Ectodermal cell (in vitro differentiated cells): ENCODE data around the gene TGFBR3L.
A peak's percentile ranks its signal among the peaks of the same experiment; 100 is the strongest.

Source experiments
- H3K27ac ChIP-seq: 2 replicates; pipeline ENCODE4 v1.7.0; 2013; ENCODE audit warnings: mild to moderate bottlenecking, low read depth, low read length; ENCODE audit not compliant: insufficient read depth, poor library complexity, severe bottlenecking
- H3K27me3 ChIP-seq: 2 replicates; pipeline ENCODE4 v1.7.0; 2013; ENCODE audit warnings: mild to moderate bottlenecking, low read length; ENCODE audit not compliant: insufficient read depth, control insufficient read depth, poor library complexity, severe bottlenecking
- H3K36me3 ChIP-seq: one replicate; pipeline ENCODE4 v1.7.0; 2013; ENCODE audit warnings: low read length; ENCODE audit not compliant: control insufficient read depth, insufficient read depth
- H3K4me1 ChIP-seq: one replicate; pipeline ENCODE4 v1.7.0; 2013; ENCODE audit warnings: low read length; ENCODE audit not compliant: control insufficient read depth, insufficient read depth
- H3K4me3 ChIP-seq: 2 replicates; pipeline ENCODE4 v1.7.0; 2013; ENCODE audit warnings: low read depth, low read length, control low read depth; ENCODE audit not compliant: insufficient read depth
- H3K9me3 ChIP-seq: 2 replicates; pipeline ENCODE4 v1.7.0; 2013; ENCODE audit warnings: mild to moderate bottlenecking, low read length, moderate library complexity; ENCODE audit not compliant: control insufficient read depth
- WGBS, 2 experiments: methylation state at CpG; one replicate each; pipeline ENCODE4 v1.1.7; 2013; ENCODE audit warnings: missing lambda C conversion rate in 2 of 2; 5-methylcytosine and 5-hydroxymethylcytosine counted together

The TGFBR3L gene

DNA sequence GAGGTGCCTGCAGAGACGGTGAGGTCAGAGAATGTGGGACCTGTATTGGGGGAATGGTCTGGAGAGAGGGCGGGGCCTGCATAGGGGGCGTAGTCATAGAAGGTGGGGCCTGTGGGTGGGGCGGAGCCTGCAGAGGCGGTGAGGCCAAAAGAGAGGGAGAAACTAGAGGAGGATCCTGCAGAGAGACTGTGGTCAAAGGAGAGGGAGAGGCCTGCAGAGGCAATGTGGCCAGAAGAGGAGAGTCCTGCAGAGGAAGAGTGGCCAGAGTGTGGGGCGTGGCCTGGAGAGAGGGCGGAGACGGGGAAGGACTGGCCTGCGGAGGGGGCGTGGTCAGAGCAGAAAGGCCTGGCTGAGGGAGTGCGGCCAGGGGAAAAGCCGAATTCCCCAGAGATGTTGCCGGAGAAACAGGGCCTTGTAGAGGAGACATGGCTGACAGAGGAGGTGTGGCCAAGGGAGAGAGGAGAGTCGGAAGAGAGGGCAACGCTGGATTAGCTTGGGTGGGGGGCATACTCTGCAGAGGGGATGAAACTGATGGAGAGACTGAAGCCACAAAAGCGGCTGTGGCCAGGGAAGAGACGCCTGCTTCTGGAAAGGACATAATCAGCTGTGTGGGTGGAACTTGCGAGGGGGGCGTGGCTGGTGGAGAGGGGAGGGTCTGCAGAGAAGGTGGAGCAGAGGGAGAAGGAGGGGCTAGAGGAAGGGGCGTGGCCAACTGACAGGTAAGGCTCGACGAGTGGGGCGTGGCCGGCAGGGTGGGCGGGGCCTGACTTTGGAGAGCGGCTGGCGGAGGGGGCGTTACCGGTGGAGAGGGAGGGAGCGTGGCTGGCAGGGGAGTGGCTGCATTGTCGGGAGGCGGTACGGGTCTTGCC lies 43.0 kb upstream of the TGFBR3L start:
- H3K4me3 ChIP-seq: no peak overlapping the region
- peaks cover 11% of the 10 kb centered on the region for H3K4me1 ChIP-seq
- peak overlapping the region; percentile 99 for H3K27ac ChIP-seq
- WGBS, 2 experiments: 8 to 9% methylated on average over 33 of the region's 33 CpGs
- H3K36me3 ChIP-seq: no peaks in the 10 kb centered on the region
- H3K9me3 ChIP-seq: no peaks in the 10 kb centered on the region
- peaks cover 18% of the 10 kb centered on the region for H3K27me3 ChIP-seq

DNA sequence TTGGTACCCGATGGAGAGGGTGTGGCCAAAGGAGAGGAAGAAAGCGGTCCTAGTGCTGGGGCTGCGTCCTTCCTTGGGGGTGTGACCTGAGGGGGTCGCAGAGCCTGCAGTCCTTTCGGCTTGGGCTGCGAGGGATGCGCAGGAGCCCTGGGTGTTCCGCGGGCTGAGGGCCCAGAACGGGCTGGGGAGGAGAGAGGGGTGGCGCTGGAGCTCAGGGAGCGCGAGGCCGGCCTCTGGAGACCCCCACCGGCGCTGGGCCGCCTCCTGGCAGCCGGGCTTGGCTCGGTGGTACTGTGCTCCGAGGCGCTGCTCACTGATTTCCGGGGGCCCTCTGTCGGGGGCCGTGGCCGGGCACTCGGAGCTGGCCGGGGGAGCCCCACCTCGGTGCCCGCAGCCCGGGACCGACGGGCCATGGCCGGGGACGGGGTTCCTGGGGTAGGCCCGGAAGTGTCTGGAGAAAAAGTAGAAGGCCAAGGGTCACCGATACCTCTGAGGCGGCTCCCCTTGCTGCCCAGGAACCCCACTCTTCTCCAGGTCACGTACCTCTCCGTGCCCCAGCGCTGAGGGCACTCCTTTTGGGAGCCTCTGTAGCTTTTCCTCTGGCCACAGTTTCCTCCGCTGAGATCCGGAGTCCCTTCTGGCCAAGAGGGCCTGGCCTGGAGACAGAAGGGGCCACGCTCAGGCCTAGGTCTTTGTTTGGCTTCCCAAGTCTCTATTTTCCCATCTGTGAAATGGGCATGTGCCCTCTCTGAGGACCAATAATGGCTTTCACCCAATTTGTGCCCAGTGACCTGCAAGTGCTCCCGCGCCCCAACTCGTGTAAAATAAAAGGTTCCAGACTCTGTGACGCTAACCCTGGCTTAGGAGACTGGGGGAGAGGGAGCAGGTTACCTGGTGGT lies 42.1 kb upstream of the TGFBR3L start:
- Histone ChIP-seq H3K4me1 (peaks cover 11% of the 10 kb centered on the region), H3K27ac (no peak overlapping the region), H3K9me3 (no peaks in the 10 kb centered on the region), H3K27me3 (peaks cover 11% of the 10 kb centered on the region), H3K4me3 (peak overlapping the region; percentile 18), H3K36me3 (no peaks in the 10 kb centered on the region)
- WGBS, 2 experiments: 52 to 54% methylated on average over 47 of the region's 47 CpGs

DNA sequence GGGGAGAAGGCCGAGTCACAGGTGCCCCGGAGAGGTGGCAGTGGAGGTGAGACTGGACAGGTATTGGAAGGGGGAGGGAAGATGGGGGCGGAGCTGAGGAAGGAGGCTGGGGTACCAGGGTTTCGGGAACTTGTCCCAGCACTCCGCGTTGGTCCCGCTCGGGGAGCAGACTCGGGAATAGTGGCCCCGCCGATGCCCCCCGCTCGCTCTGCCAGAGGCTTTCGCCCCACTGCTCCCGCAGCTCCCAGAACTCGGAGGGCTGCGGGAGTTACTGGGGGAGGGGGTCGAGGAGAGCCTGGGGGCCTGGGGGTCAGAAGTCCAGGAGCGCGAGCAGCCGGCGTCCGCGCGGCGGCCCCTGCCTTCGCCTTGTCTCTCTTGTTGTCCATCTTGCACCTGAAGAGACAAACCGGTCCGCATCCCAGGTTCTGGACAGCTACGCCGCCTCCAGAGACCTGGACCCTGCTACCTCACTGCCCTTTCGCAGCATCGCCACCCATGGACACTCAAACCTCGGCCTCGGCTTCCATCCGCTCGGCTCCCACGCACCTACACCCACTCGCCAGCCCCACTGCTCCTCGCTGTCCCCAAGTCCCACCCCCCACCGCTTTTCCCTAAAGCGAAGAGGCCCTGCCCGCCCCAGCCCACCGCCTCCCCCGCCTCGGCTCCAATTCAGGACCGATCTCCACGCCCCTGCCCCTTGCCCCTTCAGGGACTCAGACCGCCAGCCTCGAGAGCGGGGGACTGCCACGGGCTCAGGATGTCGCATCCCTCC lies 41.1 kb upstream of the TGFBR3L start:
- H3K36me3 ChIP-seq: no peaks in the 10 kb centered on the region
- H3K27ac ChIP-seq: no peak overlapping the region
- 26% methylated on average over 53 of the region's 53 CpGs for WGBS, 2 experiments
- H3K4me1 ChIP-seq: peaks cover 9% of the 10 kb centered on the region
- peaks cover 11% of the 10 kb centered on the region for H3K27me3 ChIP-seq
- peak overlapping the region; percentile 75 for H3K4me3 ChIP-seq
- H3K9me3 ChIP-seq: no peaks in the 10 kb centered on the region

GRCh38 chr19:7874076-7874896 lies 40.3 kb upstream of the TGFBR3L start, which contains the start of gene PRR36:
Gene PRR36, minus strand, starts transcription at chr19:7874390. Its CDS starts 701 bp downstream, at chr19:7873689.
- no peaks in the 10 kb centered on the region for H3K36me3 ChIP-seq
- H3K27ac ChIP-seq: no peak within 1 kb of the TSS

DNA sequence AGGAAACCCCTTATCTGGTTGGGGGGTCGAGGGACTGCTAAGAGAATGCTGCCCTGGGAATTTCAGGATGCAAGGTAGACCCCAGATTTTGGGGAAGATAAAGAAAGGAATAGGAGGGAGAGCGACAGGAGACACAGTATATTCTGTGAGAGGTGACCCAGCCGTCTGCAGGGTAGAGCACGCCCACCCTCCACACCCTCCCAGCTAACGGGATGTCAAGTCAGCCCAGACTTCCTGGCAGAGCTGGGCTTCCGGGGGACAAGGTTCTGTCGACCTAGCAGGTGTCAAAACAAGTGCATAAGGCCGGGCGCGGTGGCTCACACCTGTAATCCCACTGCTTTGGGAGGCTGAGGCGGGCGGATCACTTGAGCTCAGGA lies 39.7 kb upstream of the TGFBR3L start:
- Histone ChIP-seq H3K9me3 (no peaks in the 10 kb centered on the region), H3K36me3 (no peaks in the 10 kb centered on the region), H3K4me1 (peaks cover 8% of the 10 kb centered on the region), H3K27ac (no peak overlapping the region), H3K27me3 (peaks cover 11% of the 10 kb centered on the region), H3K4me3 (peak overlapping the region; percentile 75)
- 53 to 58% methylated on average over 12 of the region's 12 CpGs for WGBS, 2 experiments

More at GRCh38 chr19:7874076-7874896, 40.3 kb upstream of the TGFBR3L start, which contains the start of gene PRR36:
- H3K4me3 ChIP-seq: peak within 1 kb of the TSS; percentile 75
- H3K4me1 ChIP-seq: peaks cover 8% of the 10 kb centered on the region
- H3K9me3 ChIP-seq: no peaks in the 10 kb centered on the region
- H3K27me3 ChIP-seq: peaks cover 11% of the 10 kb centered on the region
- 0 to 1% methylated on average over 88 of the region's 88 CpGs for WGBS, 2 experiments

- no peak overlapping the region for H3K27ac ChIP-seq
- peaks cover 11% of the 10 kb centered on the region for H3K27me3 ChIP-seq
- no peak overlapping the region for H3K4me3 ChIP-seq
- no peaks in the 10 kb centered on the region for H3K9me3 ChIP-seq
- WGBS, 2 experiments: 92 to 93% methylated on average over 6 of the region's 6 CpGs
- no peaks in the 10 kb centered on the region for H3K4me1 ChIP-seq
- H3K36me3 ChIP-seq: no peaks in the 10 kb centered on the region
These were observed 37.3 kb upstream of the TGFBR3L start for GRCh38 chr19:7877249-7877836.

DNA sequence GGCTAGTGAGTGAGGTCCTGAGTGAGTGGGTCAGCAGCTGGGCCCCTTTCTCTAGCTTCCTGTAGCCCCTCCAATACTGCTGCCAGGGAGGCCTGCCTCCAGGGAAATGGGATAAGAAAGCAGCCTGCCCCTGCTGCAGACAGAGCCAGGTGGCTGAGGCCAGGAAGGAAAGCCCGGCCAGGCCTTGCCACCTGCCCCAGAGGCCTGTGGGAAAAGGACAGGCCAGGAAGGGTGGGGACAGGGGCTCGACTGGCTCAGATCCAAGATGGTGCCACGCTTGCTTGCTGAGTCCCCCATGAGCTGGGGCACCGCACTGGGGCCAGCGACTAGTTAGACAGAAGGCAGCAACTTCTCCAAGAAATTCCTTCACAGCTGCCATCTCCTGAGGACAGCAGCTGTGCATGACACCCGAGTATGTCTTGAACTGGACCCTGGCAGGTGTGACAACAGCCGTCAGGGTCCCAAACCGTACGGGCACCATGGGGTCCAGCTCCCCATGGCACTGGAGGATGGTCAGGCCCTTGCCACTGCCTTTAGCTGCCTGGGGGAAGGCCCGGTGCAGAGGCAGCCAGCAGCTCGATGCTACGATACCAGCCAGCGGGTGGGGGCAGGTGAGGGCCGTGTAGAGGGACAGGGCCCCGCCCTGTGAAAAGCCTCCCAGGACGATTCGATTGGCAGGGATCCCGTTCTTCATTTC lies 35.4 kb upstream of the TGFBR3L start:
- 91 to 92% methylated on average over 18 of the region's 18 CpGs for WGBS, 2 experiments
- no peak overlapping the region for H3K4me3 ChIP-seq
- H3K27me3 ChIP-seq: no peaks in the 10 kb centered on the region
- no peak overlapping the region for H3K27ac ChIP-seq
- no peaks in the 10 kb centered on the region for H3K36me3 ChIP-seq
- no peaks in the 10 kb centered on the region for H3K9me3 ChIP-seq
- no peaks in the 10 kb centered on the region for H3K4me1 ChIP-seq

GRCh38 chr19:7879836-7880235 lies 34.8 kb upstream of the TGFBR3L start:
- WGBS, 2 experiments: 92 to 94% methylated on average over 16 of the region's 19 CpGs
- no peaks in the 10 kb centered on the region for H3K27me3 ChIP-seq
- H3K4me1 ChIP-seq: no peaks in the 10 kb centered on the region
- no peaks in the 10 kb centered on the region for H3K36me3 ChIP-seq
- no peaks in the 10 kb centered on the region for H3K9me3 ChIP-seq
- no peak overlapping the region for H3K27ac ChIP-seq
- H3K4me3 ChIP-seq: no peak overlapping the region
